ENCODE results near the gene SMYD5. TPM values are rescaled to one million over a fixed set of nuclear protein-coding genes. Genes with fewer than 3 reads are reported as not detected.
A peak's percentile ranks its signal among the peaks of the same experiment; 100 is the strongest.

The SMYD5 gene
- polyA plus RNA-seq, 3 donors = 1.6 to 5.2 (median 1.7) TPM

- H3K4me1 Mint-ChIP-seq = peaks cover 21% of the 10 kb centered on the region
- H3K9me3 Mint-ChIP-seq = no peaks in the 10 kb centered on the region
- H3K27ac Mint-ChIP-seq = peak overlapping the region in 2 of 7 donors; percentile 10 to 34
Observed at GRCh38 chr2:73238149-73238548, 24.1 kb downstream of the SMYD5 start.

GRCh38 chr2:73238976-73239375, 24.9 kb downstream of the SMYD5 start:
- peaks cover 70% of the 10 kb centered on the region for H4K20me1 ChIP-seq (ENCODE audit: insufficient read depth, low read length)
- H3K9ac ChIP-seq (ENCODE audit: insufficient read depth, low read length, poor library complexity, severe bottlenecking) = no peak overlapping the region
- no peak for DNase-seq
- no peaks in the 10 kb centered on the region for H3K9me3 ChIP-seq (replicated peaks in 1 of 2; ENCODE audit: control insufficient read depth in 1 of 2, insufficient read depth in 1 of 2, low read length in 2 of 2)
- peaks cover 42 to 69% of the 10 kb centered on the region in 2 donors for H3K36me3 ChIP-seq (replicated peaks in 1 of 2; ENCODE audit: control insufficient read depth in 1 of 2, insufficient read depth in 2 of 2, low read length in 2 of 2)
- H3K27me3 Mint-ChIP-seq (ENCODE audit: low read depth in 3 of 3) = no peaks in the 10 kb centered on the region
- TF ChIP-seq CTCF (IDR thresholded peaks at IDR 0.05) = no peak
- H3K4me1 Mint-ChIP-seq = peaks cover 21% of the 10 kb centered on the region
- H3K79me2 ChIP-seq (ENCODE audit: insufficient read depth, low read length) = peaks cover 69% of the 10 kb centered on the region
- no peak overlapping the region for H3K4me3 Mint-ChIP-seq
- peaks cover 12 to 17% of the 10 kb centered on the region in 2 donors for H3K4me1 ChIP-seq (ENCODE audit: control insufficient read depth in 1 of 2, insufficient read depth in 2 of 2, low read length in 2 of 2)
- H3K27ac ChIP-seq (ENCODE audit: low read depth in 1 of 2, low read length in 2 of 2) = peak overlapping the region in 1 of 2 donors; percentile 54
- H3K4me2 ChIP-seq (replicated peaks; ENCODE audit: extremely low read depth, low read length, poor library complexity, severe bottlenecking) = no peak overlapping the region
- no peaks in the 10 kb centered on the region for H3K9me3 Mint-ChIP-seq
- peak overlapping the region in 1 of 7 donors; percentile 37 for H3K27ac Mint-ChIP-seq
- peaks cover 33 to 47% of the 10 kb centered on the region in 2 donors for H3K36me3 Mint-ChIP-seq
- no peak overlapping the region for H2AFZ ChIP-seq (ENCODE audit: insufficient read depth, low read depth, low read length, poor library complexity, severe bottlenecking)
- 100% methylated on average over 1 of the region's 1 CpG for WGBS (ENCODE audit: insufficient coverage)
- H3K4me3 ChIP-seq (replicated peaks in 1 of 3; ENCODE audit: low read depth in 2 of 3, low read length in 3 of 3) = no peak overlapping the region
- intact Hi-C loops (cut with micrococcal nuclease) = loop anchor here in 1 of 2 donors (10.0 kb wide), 1 partner anchor 146 kb away; the partner anchor contains the start of gene ALMS1
- no peaks in the 10 kb centered on the region for H3K27me3 ChIP-seq (ENCODE audit: control insufficient read depth in 2 of 2, insufficient read depth in 2 of 2, low read length in 2 of 2)

More at GRCh38 chr2:73238149-73238548, 24.1 kb downstream of the SMYD5 start:
- H3K36me3 Mint-ChIP-seq = peaks cover 25 to 40% of the 10 kb centered on the region in 2 donors
- no peak overlapping the region for H2AFZ ChIP-seq (ENCODE audit: insufficient read depth, low read depth, low read length, poor library complexity, severe bottlenecking)
- no peak for TF ChIP-seq CTCF (IDR thresholded peaks at IDR 0.05)
- no peaks in the 10 kb centered on the region for H3K27me3 ChIP-seq (ENCODE audit: control insufficient read depth in 2 of 2, insufficient read depth in 2 of 2, low read length in 2 of 2)
- H3K36me3 ChIP-seq (replicated peaks in 1 of 2; ENCODE audit: control insufficient read depth in 1 of 2, insufficient read depth in 2 of 2, low read length in 2 of 2) = peaks cover 34 to 61% of the 10 kb centered on the region in 2 donors
- WGBS (ENCODE audit: insufficient coverage) = no CpG with 5 or more reads among the region's 3 CpGs
- no peak overlapping the region for H3K4me3 Mint-ChIP-seq
- no peak overlapping the region for H3K9ac ChIP-seq (ENCODE audit: insufficient read depth, low read length, poor library complexity, severe bottlenecking)
- H3K4me1 ChIP-seq (ENCODE audit: control insufficient read depth in 1 of 2, insufficient read depth in 2 of 2, low read length in 2 of 2) = peaks cover 17 to 25% of the 10 kb centered on the region in 2 donors
- H3K79me2 ChIP-seq (ENCODE audit: insufficient read depth, low read length) = peaks cover 69% of the 10 kb centered on the region
- H3K4me2 ChIP-seq (replicated peaks; ENCODE audit: extremely low read depth, low read length, poor library complexity, severe bottlenecking) = no peak overlapping the region
- H4K20me1 ChIP-seq (ENCODE audit: insufficient read depth, low read length) = peaks cover 69% of the 10 kb centered on the region
- no peak overlapping the region for H3K27ac ChIP-seq (ENCODE audit: low read depth in 1 of 2, low read length in 2 of 2)
- no peak for DNase-seq
- intact Hi-C loops (cut with micrococcal nuclease) = loop anchor here in 1 of 2 donors (10.0 kb wide), 1 partner anchor 147 kb away; the partner anchor contains the start of gene ALMS1
- no peaks in the 10 kb centered on the region for H3K9me3 ChIP-seq (replicated peaks in 1 of 2; ENCODE audit: control insufficient read depth in 1 of 2, insufficient read depth in 1 of 2, low read length in 2 of 2)
- H3K27me3 Mint-ChIP-seq (ENCODE audit: low read depth in 3 of 3) = peaks cover 0 to 1% (median 0%) of the 10 kb centered on the region in 3 donors
- H3K4me3 ChIP-seq (replicated peaks in 1 of 3; ENCODE audit: low read depth in 2 of 3, low read length in 3 of 3) = no peak overlapping the region
